ENCODE results near the gene NPY5R. TPM values are rescaled to one million over a fixed set of nuclear protein-coding genes. Genes with fewer than 3 reads are reported as not detected.
A peak's percentile ranks its signal among the peaks of the same experiment; 100 is the strongest.

Gene NPY5R
- total RNA-seq, 1 donor = not detected

- TF ChIP-seq CTCF (IDR thresholded peaks at IDR 0.05; ENCODE audit: insufficient read depth, low read length) = no peak
- H3K4me3 ChIP-seq (ENCODE audit: low read depth, low read length) = no peak overlapping the region
- DNase-seq (ENCODE audit: low read depth) = no peak
These were observed 12.6 kb upstream of the NPY5R start for GRCh38 chr4:163330916-163331628.

- DNase-seq (ENCODE audit: low read depth) = peak; percentile 14
- no peak for TF ChIP-seq CTCF (IDR thresholded peaks at IDR 0.05; ENCODE audit: insufficient read depth, low read length)
- H3K4me3 ChIP-seq (ENCODE audit: low read depth, low read length) = peak overlapping the region; percentile 69
These were observed 11.9 kb upstream of the NPY5R start for GRCh38 chr4:163331629-163332376.

GRCh38 chr4:163332526-163333406 is 10.9 kb upstream of the NPY5R start, which contains the start of gene NPY1R:
Gene NPY1R (minus strand): TSS chr4:163332596. CDS start chr4:163326554, 6,042 bp downstream.
- DNase-seq (ENCODE audit: low read depth) = peak; percentile 78
- TF ChIP-seq CTCF (IDR thresholded peaks at IDR 0.05; ENCODE audit: insufficient read depth, low read length) = peak; percentile 74
- peak within 1 kb of the TSS; percentile 69 for H3K4me3 ChIP-seq (ENCODE audit: low read depth, low read length)

- no peak for TF ChIP-seq CTCF (IDR thresholded peaks at IDR 0.05; ENCODE audit: insufficient read depth, low read length)
- DNase-seq (ENCODE audit: low read depth) = no peak
These were observed 8.3 kb upstream of the NPY5R start for GRCh38 chr4:163335384-163335783.

GRCh38 chr4:163344147-163345125 is 744 bp downstream of the NPY5R start:
- no peak overlapping the region for H3K4me3 ChIP-seq (ENCODE audit: low read depth, low read length)
- TF ChIP-seq CTCF (IDR thresholded peaks at IDR 0.05; ENCODE audit: insufficient read depth, low read length) = no peak
- no peak for DNase-seq (ENCODE audit: low read depth)

More at GRCh38 chr4:163335384-163335783, 8.3 kb upstream of the NPY5R start:
- H3K4me3 ChIP-seq (ENCODE audit: low read depth, low read length) = no peak overlapping the region

All from fibroblast of the aortic adventitia (primary cell).